Vagina (tissue), 2 donors: ENCODE results near the gene ENPP6. TPM values are rescaled to one million over a fixed set of nuclear protein-coding genes. Genes with fewer than 3 reads are reported as not detected.

ENCODE experiments used
- DNase-seq, 2 donors: peaks; one replicate each; pipeline ENCODE4 v3.0.0-alpha.2; 2017; ENCODE audit errors: extremely low spot score in 2 of 2
- H3K27ac ChIP-seq: fragments of 200-600 bp; sonication (generic); one replicate; pipeline ENCODE4 v1.5.1; 2019
- H3K27me3 ChIP-seq: fragments of 200-600 bp; sonication (generic); one replicate; pipeline ENCODE4 v1.5.1; 2019
- H3K36me3 ChIP-seq, 2 donors: fragments of 200-600 bp; sonication (generic); one replicate each; pipeline ENCODE4 v1.5.1; 2017 to 2019
- H3K4me1 ChIP-seq: fragments of 200-600 bp; sonication (generic); one replicate; pipeline ENCODE4 v1.5.1; 2019
- H3K4me3 ChIP-seq, 2 donors: fragments of 200-600 bp; sonication (generic); 1 replicate in 1 of 2; 2 replicates in 1 of 2; pipeline ENCODE4 v1.5.1; 2016 to 2019
- H3K9me3 ChIP-seq: fragments of 200-600 bp; sonication (generic); one replicate; pipeline ENCODE4 v1.5.1; 2019
- CTCF ChIP-seq, 3 experiments: fragments of 450-650 bp in 2 of 3; fragments of 200-600 bp in 1 of 3; sonication (generic) in 1 of 3; IDR thresholded peaks; one replicate each; pipeline ENCODE4 v1.5.1; 2017 to 2019; ENCODE audit warnings: antibody characterized with exemption in 3 of 3, mild to moderate bottlenecking in 2 of 3, moderate library complexity in 2 of 3
- POLR2A ChIP-seq, 2 donors: fragments of 450-650 bp; IDR thresholded peaks; one replicate each; pipeline ENCODE4 v1.6.1; 2017; ENCODE audit warnings: antibody characterized with exemption in 2 of 2, mild to moderate bottlenecking in 2 of 2, moderate library complexity in 2 of 2
- POLR2AphosphoS5 ChIP-seq, 2 donors: sonication (generic); formaldehyde crosslinking; IDR thresholded peaks; one replicate each; pipeline ENCODE4 v1.9.0; 2017; ENCODE audit warnings: antibody characterized with exemption in 2 of 2, mild to moderate bottlenecking in 2 of 2, low read depth in 1 of 2; ENCODE audit not compliant: insufficient read depth in 1 of 2
- intact Hi-C: fragments of 100-400 bp; cut with DNase I; formaldehyde crosslinking; loops from one replicate; pipeline ENCODE4 v1.15.1; 2023
- total RNA-seq: library from RNA; depleted of rRNA; stranded (reverse); fragments of >200 nt; gene quantifications from one replicate; pipeline ENCODE4 v1.2.3, GENCODE V29; 2016

ENPP6 gene
- total RNA-seq, 1 donor from 2014 or later: 0.98 TPM

- intact Hi-C loops: no loop called here
- Histone ChIP-seq H3K4me3 (no peak overlapping the region), H3K9me3 (no peaks in the 10 kb centered on the region), H3K4me1 (no peaks in the 10 kb centered on the region), H3K27ac (no peak overlapping the region), H3K27me3 (no peaks in the 10 kb centered on the region), H3K36me3 (no peaks in the 10 kb centered on the region)
- TF ChIP-seq CTCF (IDR thresholded peaks at IDR 0.05): no peak
- DNase-seq: no peak
Measured at GRCh38 chr4:184136525-184136924, 81.1 kb downstream of the ENPP6 start.

- intact Hi-C loops: no loop called here
- H3K9me3 ChIP-seq: no peaks in the 10 kb centered on the region
Measured at GRCh38 chr4:184126800-184127199, 90.9 kb downstream of the ENPP6 start.

GRCh38 chr4:184122631-184123408, 94.9 kb downstream of the ENPP6 start:
- H3K27me3 ChIP-seq: no peaks in the 10 kb centered on the region
- intact Hi-C loops: no loop called here
- no peaks in the 10 kb centered on the region for H3K4me1 ChIP-seq
- H3K9me3 ChIP-seq: no peaks in the 10 kb centered on the region
- H3K36me3 ChIP-seq: no peaks in the 10 kb centered on the region
- DNase-seq: no peak
- TF ChIP-seq POLR2A (IDR thresholded peaks at IDR 0.05) (no peak), POLR2AphosphoS5 (IDR thresholded peaks at IDR 0.05; ENCODE audit: insufficient read depth in 1 of 2, low read depth in 1 of 2) (no peak), CTCF (IDR thresholded peaks at IDR 0.05) (no peak)
- no peak overlapping the region for H3K27ac ChIP-seq
- H3K4me3 ChIP-seq: no peak overlapping the region

More at GRCh38 chr4:184126800-184127199, 90.9 kb downstream of the ENPP6 start:
- no peak for TF ChIP-seq CTCF (IDR thresholded peaks at IDR 0.05)
- no peak for TF ChIP-seq POLR2AphosphoS5 (IDR thresholded peaks at IDR 0.05; ENCODE audit: insufficient read depth in 1 of 2, low read depth in 1 of 2)
- TF ChIP-seq POLR2A (IDR thresholded peaks at IDR 0.05): no peak
- H3K36me3 ChIP-seq: no peaks in the 10 kb centered on the region
- DNase-seq: no peak
- no peak overlapping the region for H3K27ac ChIP-seq
- H3K27me3 ChIP-seq: no peaks in the 10 kb centered on the region
- no peak overlapping the region for H3K4me3 ChIP-seq
- no peaks in the 10 kb centered on the region for H3K4me1 ChIP-seq

GRCh38 chr4:184120549-184121127, 97.0 kb downstream of the ENPP6 start:
- no peaks in the 10 kb centered on the region for H3K36me3 ChIP-seq
- no peaks in the 10 kb centered on the region for H3K9me3 ChIP-seq
- peak; percentile 64 to 85 for DNase-seq
- no peaks in the 10 kb centered on the region for H3K27me3 ChIP-seq
- no peak overlapping the region for H3K4me3 ChIP-seq
- H3K4me1 ChIP-seq: no peaks in the 10 kb centered on the region
- intact Hi-C loops: no loop called here
- no peak overlapping the region for H3K27ac ChIP-seq
- TF ChIP-seq POLR2AphosphoS5 (IDR thresholded peaks at IDR 0.05; ENCODE audit: insufficient read depth in 1 of 2, low read depth in 1 of 2) (no peak), CTCF (IDR thresholded peaks at IDR 0.05) (no peak), POLR2A (IDR thresholded peaks at IDR 0.05) (no peak)

GRCh38 chr4:184117662-184118199, 99.9 kb downstream of the ENPP6 start:
- no peaks in the 10 kb centered on the region for H3K36me3 ChIP-seq
- DNase-seq: peak in 1 of 2 donors; percentile 82
- intact Hi-C loops: no loop called here
- H3K9me3 ChIP-seq: no peaks in the 10 kb centered on the region
- no peak overlapping the region for H3K4me3 ChIP-seq
- no peaks in the 10 kb centered on the region for H3K27me3 ChIP-seq
- TF ChIP-seq POLR2AphosphoS5 (IDR thresholded peaks at IDR 0.05; ENCODE audit: insufficient read depth in 1 of 2, low read depth in 1 of 2): no peak
- no peak for TF ChIP-seq CTCF (IDR thresholded peaks at IDR 0.05)
- TF ChIP-seq POLR2A (IDR thresholded peaks at IDR 0.05): no peak
- no peak overlapping the region for H3K27ac ChIP-seq
- no peaks in the 10 kb centered on the region for H3K4me1 ChIP-seq
